Measurements from ENCODE around the gene DEK.
"Not testable (repeated sequence)": the region's sequence is repeated elsewhere in the genome, so short reads cannot be mapped to it uniquely, and the experiment has no call there.

DEK gene

GRCh38 chr6:18237167-18237566, 27.2 kb downstream of the DEK start:
- no peak for DNase-seq

GRCh38 chr6:18235524-18235923, 28.8 kb downstream of the DEK start:
- no peak for DNase-seq

GRCh38 chr6:18234564-18234963, 29.8 kb downstream of the DEK start:
- DNase-seq, result no peak

GRCh38 chr6:18233770-18234169, 30.6 kb downstream of the DEK start:
- not testable (repeated sequence) for DNase-seq

GRCh38 chr6:18231856-18232255, 32.5 kb downstream of the DEK start:
- not testable (repeated sequence) for DNase-seq

- not testable (repeated sequence) for DNase-seq
These were observed 35.7 kb downstream of the DEK start for GRCh38 chr6:18228590-18228989.

GRCh38 chr6:18227166-18227565, 37.2 kb downstream of the DEK start:
- not testable (repeated sequence) for DNase-seq

- DNase-seq, result not testable (repeated sequence)
These were observed 37.8 kb downstream of the DEK start for GRCh38 chr6:18226451-18227105.

GRCh38 chr6:18221288-18221615, 43.1 kb downstream of the DEK start:
- DNase-seq, result no peak

GRCh38 chr6:18219591-18219990, 44.7 kb downstream of the DEK start:
- DNase-seq, result no peak

GRCh38 chr6:18218233-18218632, 46.1 kb downstream of the DEK start:
- no peak for DNase-seq

- no peak for DNase-seq
These were observed 47.9 kb downstream of the DEK start for GRCh38 chr6:18216411-18216810.

GRCh38 chr6:18215436-18215835, 48.9 kb downstream of the DEK start:
- no peak for DNase-seq

- no peak for DNase-seq
These were observed 50.3 kb downstream of the DEK start for GRCh38 chr6:18214003-18214402.

- DNase-seq, result no peak
These were observed 50.9 kb downstream of the DEK start for GRCh38 chr6:18213439-18213838.

- DNase-seq, result no peak
These were observed 52.1 kb downstream of the DEK start for GRCh38 chr6:18212231-18212630.

- DNase-seq, result no peak
These were observed 53.0 kb downstream of the DEK start for GRCh38 chr6:18211338-18211737.

GRCh38 chr6:18210707-18211106, 53.6 kb downstream of the DEK start:
- DNase-seq, result no peak

GRCh38 chr6:18209539-18210197, 54.7 kb downstream of the DEK start:
- DNase-seq, result no peak

- not testable (repeated sequence) for DNase-seq
These were observed 55.6 kb downstream of the DEK start for GRCh38 chr6:18208778-18209177.

GRCh38 chr6:18207949-18208348, 56.4 kb downstream of the DEK start:
- DNase-seq, result no peak

GRCh38 chr6:18207438-18207837, 56.9 kb downstream of the DEK start:
- DNase-seq, result no peak

- no peak for DNase-seq
These were observed 57.7 kb downstream of the DEK start for GRCh38 chr6:18206591-18206990.

- no peak for DNase-seq
These were observed 59.6 kb downstream of the DEK start for GRCh38 chr6:18204691-18205090.

- no peak for DNase-seq
These were observed 60.5 kb downstream of the DEK start for GRCh38 chr6:18203786-18204185.
